OCI-M2 (cell line): ENCODE results near the gene ZNF773.
"Not testable (repeated sequence)": the region's sequence is repeated elsewhere in the genome, so short reads cannot be mapped to it uniquely, and the experiment has no call there.

Experiments used
- DNase-seq: peaks from one replicate; lab custom pipeline; 2025; ENCODE audit not compliant: unreplicated experiment; lab: John Stamatoyannopoulos, UW

Gene ZNF773

GRCh38 chr19:57499680-57500395 lies at the start of gene ZNF773:
TSS of gene ZNF773 (plus strand) at chr19:57499938. CDS start at chr19:57500081, 143 bp downstream.
- peak; percentile 73 for DNase-seq

GRCh38 chr19:57452307-57452706 lies 47.4 kb upstream of the ZNF773 start:
- no peak for DNase-seq

GRCh38 chr19:57465680-57466381 lies 33.9 kb upstream of the ZNF773 start:
- no peak for DNase-seq

- DNase-seq, result no peak
These were observed 33.2 kb upstream of the ZNF773 start for GRCh38 chr19:57466489-57466888.

GRCh38 chr19:57473646-57474045 lies 26.1 kb upstream of the ZNF773 start:
- DNase-seq, result no peak

- DNase-seq, result no peak
These were observed 22.3 kb upstream of the ZNF773 start, which contains the start of gene ZNF772 for GRCh38 chr19:57477191-57478008. TSS of gene ZNF772 (minus strand) at chr19:57477566. CDS start at chr19:57477309, 257 bp downstream.

GRCh38 chr19:57487477-57488298 lies 12.1 kb upstream of the ZNF773 start, which contains the start of gene ZNF419:
TSS of gene ZNF419 (plus strand) at chr19:57487750. CDS start at chr19:57487951, 201 bp downstream.
- peak; percentile 40 for DNase-seq

- not testable (repeated sequence) for DNase-seq
These were observed 11.5 kb upstream of the ZNF773 start for GRCh38 chr19:57488299-57488644.

- not testable (repeated sequence) for DNase-seq
These were observed 432 bp upstream of the ZNF773 start for GRCh38 chr19:57499332-57499679.

- not testable (repeated sequence) for DNase-seq
These were observed 662 bp downstream of the ZNF773 start for GRCh38 chr19:57500400-57500799.

- no peak for DNase-seq
These were observed 6.4 kb downstream of the ZNF773 start for GRCh38 chr19:57506163-57506562.

- no peak for DNase-seq
These were observed 11.7 kb downstream of the ZNF773 start for GRCh38 chr19:57511484-57511883.

GRCh38 chr19:57512845-57513244 lies 13.1 kb downstream of the ZNF773 start:
- no peak for DNase-seq

- no peak for DNase-seq
These were observed 15.5 kb downstream of the ZNF773 start for GRCh38 chr19:57515255-57515654.

GRCh38 chr19:57518021-57518420 lies 18.3 kb downstream of the ZNF773 start:
- not testable (repeated sequence) for DNase-seq

GRCh38 chr19:57527136-57527881 lies 27.6 kb downstream of the ZNF773 start, which contains the start of gene ZNF549:
TSS of gene ZNF549 (plus strand) at chr19:57527356. CDS start at chr19:57527574, 218 bp downstream.
- DNase-seq, result peak; percentile 62

- DNase-seq, result no peak
These were observed 38.3 kb downstream of the ZNF773 start for GRCh38 chr19:57537953-57538547.

- DNase-seq, result no peak
These were observed 46.8 kb downstream of the ZNF773 start for GRCh38 chr19:57546513-57546912.

- DNase-seq, result no peak
These were observed 52.7 kb downstream of the ZNF773 start for GRCh38 chr19:57552432-57552831.
